HG03108 (cell line): ENCODE measurements around the gene CALML3.

Experiments
- ATAC-seq: cut with Tn5 transposase; IDR thresholded peaks from one replicate; pipeline ENCODE4 v1.9.1; 2021; ENCODE audit warnings: moderate library complexity; ENCODE audit not compliant: unreplicated experiment

CALML3 gene

GRCh38 chr10:5490698-5491464 is 33.9 kb upstream of the CALML3 start:
- no peak for ATAC-seq

- no peak for ATAC-seq
These were observed 33.3 kb upstream of the CALML3 start for GRCh38 chr10:5491477-5491876.

- no peak for ATAC-seq
These were observed 32.4 kb upstream of the CALML3 start for GRCh38 chr10:5492322-5492855.

GRCh38 chr10:5492929-5493576 is 31.7 kb upstream of the CALML3 start:
- no peak for ATAC-seq

GRCh38 chr10:5493691-5494090 is 31.1 kb upstream of the CALML3 start:
- ATAC-seq: no peak

GRCh38 chr10:5494611-5495010 is 30.1 kb upstream of the CALML3 start:
- ATAC-seq: no peak

- ATAC-seq: no peak
These were observed 28.2 kb upstream of the CALML3 start for GRCh38 chr10:5496261-5497250.

- ATAC-seq: no peak
These were observed 27.5 kb upstream of the CALML3 start for GRCh38 chr10:5497289-5497688.

- no peak for ATAC-seq
These were observed 26.6 kb upstream of the CALML3 start for GRCh38 chr10:5497948-5498730.

- no peak for ATAC-seq
These were observed 25.8 kb upstream of the CALML3 start for GRCh38 chr10:5498791-5499492.

- ATAC-seq: no peak
These were observed 25.1 kb upstream of the CALML3 start, which contains the start of gene CALML5 for GRCh38 chr10:5499493-5500140. CALML5 (minus strand) TSS chr10:5499570; CDS start chr10:5499438, 132 bp downstream.

- ATAC-seq: no peak
These were observed 24.5 kb upstream of the CALML3 start for GRCh38 chr10:5500162-5500670.

GRCh38 chr10:5500910-5501309 is 23.9 kb upstream of the CALML3 start:
- ATAC-seq: no peak

- ATAC-seq: no peak
These were observed 22.7 kb upstream of the CALML3 start for GRCh38 chr10:5502061-5502521.

- ATAC-seq: no peak
These were observed 21.9 kb upstream of the CALML3 start for GRCh38 chr10:5502571-5503476.

GRCh38 chr10:5503477-5503835 is 21.3 kb upstream of the CALML3 start:
- no peak for ATAC-seq

- ATAC-seq: no peak
These were observed 20.4 kb upstream of the CALML3 start for GRCh38 chr10:5504146-5505072.
